ENCODE results near the gene SLC4A5.

SLC4A5 gene

GRCh38 chr2:74269667-74270066 lies 73.5 kb downstream of the SLC4A5 start:
- Histone ChIP-seq H3K36me3 (ENCODE audit: control insufficient read depth, insufficient read depth, low read length) (no peaks in the 10 kb centered on the region), H3K4me1 (no peaks in the 10 kb centered on the region), H3K27ac (no peak overlapping the region), H3K9me3 (ENCODE audit: control insufficient read depth, low read length) (no peaks in the 10 kb centered on the region), H3K4me2 (ENCODE audit: low read length) (no peak overlapping the region), H3K27me3 (ENCODE audit: control insufficient read depth, insufficient read depth, low read length) (no peaks in the 10 kb centered on the region), H3K79me2 (peaks cover 2% of the 10 kb centered on the region), H3K4me3 (ENCODE audit: low read depth, low read length) (no peak overlapping the region), H3K9ac (no peak overlapping the region), H2AFZ (no peak overlapping the region)
- TF ChIP-seq, protein P1, sequence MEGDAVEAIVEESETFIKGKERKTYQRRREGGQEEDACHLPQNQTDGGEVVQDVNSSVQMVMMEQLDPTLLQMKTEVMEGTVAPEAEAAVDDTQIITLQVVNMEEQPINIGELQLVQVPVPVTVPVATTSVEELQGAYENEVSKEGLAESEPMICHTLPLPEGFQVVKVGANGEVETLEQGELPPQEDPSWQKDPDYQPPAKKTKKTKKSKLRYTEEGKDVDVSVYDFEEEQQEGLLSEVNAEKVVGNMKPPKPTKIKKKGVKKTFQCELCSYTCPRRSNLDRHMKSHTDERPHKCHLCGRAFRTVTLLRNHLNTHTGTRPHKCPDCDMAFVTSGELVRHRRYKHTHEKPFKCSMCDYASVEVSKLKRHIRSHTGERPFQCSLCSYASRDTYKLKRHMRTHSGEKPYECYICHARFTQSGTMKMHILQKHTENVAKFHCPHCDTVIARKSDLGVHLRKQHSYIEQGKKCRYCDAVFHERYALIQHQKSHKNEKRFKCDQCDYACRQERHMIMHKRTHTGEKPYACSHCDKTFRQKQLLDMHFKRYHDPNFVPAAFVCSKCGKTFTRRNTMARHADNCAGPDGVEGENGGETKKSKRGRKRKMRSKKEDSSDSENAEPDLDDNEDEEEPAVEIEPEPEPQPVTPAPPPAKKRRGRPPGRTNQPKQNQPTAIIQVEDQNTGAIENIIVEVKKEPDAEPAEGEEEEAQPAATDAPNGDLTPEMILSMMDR (IDR thresholded peaks at IDR 0.05) = no peak

DNA sequence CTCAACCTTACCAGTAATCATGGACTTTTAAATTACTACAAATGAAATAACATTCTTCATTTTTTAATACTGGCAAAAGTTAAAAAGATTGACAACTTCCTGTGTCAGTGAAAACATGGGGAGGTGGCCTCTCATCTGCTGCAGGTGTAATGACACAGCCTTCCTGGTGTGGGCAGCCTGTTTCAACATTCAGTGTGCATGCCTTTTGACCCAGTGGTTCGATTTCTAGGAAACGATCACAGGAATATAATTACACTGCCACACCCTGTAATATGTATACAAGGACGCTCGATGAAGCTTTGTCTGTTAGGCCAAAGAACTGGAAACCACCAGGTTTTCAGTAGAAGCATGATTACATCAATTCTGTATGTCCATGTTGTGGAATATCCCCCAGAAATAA lies 76.1 kb downstream of the SLC4A5 start:
- H3K4me1 ChIP-seq = no peaks in the 10 kb centered on the region
- H3K4me2 ChIP-seq (ENCODE audit: low read length) = no peak overlapping the region
- H3K79me2 ChIP-seq = peaks cover 2% of the 10 kb centered on the region
- no peak overlapping the region for H3K9ac ChIP-seq
- no peaks in the 10 kb centered on the region for H3K9me3 ChIP-seq (ENCODE audit: control insufficient read depth, low read length)
- peak overlapping the region; percentile 1 for H2AFZ ChIP-seq
- H3K27ac ChIP-seq = no peak overlapping the region
- no peaks in the 10 kb centered on the region for H3K27me3 ChIP-seq (ENCODE audit: control insufficient read depth, insufficient read depth, low read length)
- H3K4me3 ChIP-seq (ENCODE audit: low read depth, low read length) = no peak overlapping the region
- no peaks in the 10 kb centered on the region for H3K36me3 ChIP-seq (ENCODE audit: control insufficient read depth, insufficient read depth, low read length)
- TF ChIP-seq, protein P1 (IDR thresholded peaks at IDR 0.05) = peak; percentile 73

GRCh38 chr2:74264281-74264680 lies 78.9 kb downstream of the SLC4A5 start:
- Histone ChIP-seq H3K4me3 (ENCODE audit: low read depth, low read length) (no peak overlapping the region), H3K27ac (no peak overlapping the region), H3K36me3 (ENCODE audit: control insufficient read depth, insufficient read depth, low read length) (no peaks in the 10 kb centered on the region), H3K4me2 (ENCODE audit: low read length) (no peak overlapping the region), H3K79me2 (peaks cover 2% of the 10 kb centered on the region), H3K4me1 (no peaks in the 10 kb centered on the region), H3K9ac (no peak overlapping the region), H3K27me3 (ENCODE audit: control insufficient read depth, insufficient read depth, low read length) (no peaks in the 10 kb centered on the region), H3K9me3 (ENCODE audit: control insufficient read depth, low read length) (no peaks in the 10 kb centered on the region), H2AFZ (no peak overlapping the region)
- TF ChIP-seq, protein P1 (IDR thresholded peaks at IDR 0.05) = no peak

DNA sequence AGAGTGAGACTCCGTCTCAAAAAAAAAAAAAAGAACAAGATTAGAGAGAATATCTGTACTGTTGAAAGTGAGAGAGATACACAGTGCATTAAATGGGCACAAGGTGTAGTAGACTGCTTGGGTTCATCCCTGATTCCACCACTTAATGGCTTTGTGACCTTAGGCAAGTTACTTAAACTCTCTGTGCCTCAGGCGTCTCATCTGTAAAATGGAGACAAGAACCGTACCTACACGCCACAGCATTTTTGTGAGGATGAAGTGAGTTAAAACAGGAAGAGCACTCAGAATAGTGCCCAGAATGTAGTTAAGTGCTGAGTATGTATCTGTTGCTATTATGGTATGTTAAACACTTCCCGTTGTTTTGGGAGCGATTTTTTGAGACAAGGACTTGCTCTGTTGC lies 80.5 kb downstream of the SLC4A5 start:
- Histone ChIP-seq H3K4me1 (no peaks in the 10 kb centered on the region), H3K4me2 (ENCODE audit: low read length) (no peak overlapping the region), H2AFZ (no peak overlapping the region), H3K27me3 (ENCODE audit: control insufficient read depth, insufficient read depth, low read length) (no peaks in the 10 kb centered on the region), H3K36me3 (ENCODE audit: control insufficient read depth, insufficient read depth, low read length) (no peaks in the 10 kb centered on the region), H3K9ac (no peak overlapping the region), H3K9me3 (ENCODE audit: control insufficient read depth, low read length) (no peaks in the 10 kb centered on the region), H3K27ac (no peak overlapping the region), H3K4me3 (ENCODE audit: low read depth, low read length) (no peak overlapping the region), H3K79me2 (peaks cover 2% of the 10 kb centered on the region)
- TF ChIP-seq, protein P1 (IDR thresholded peaks at IDR 0.05) = no peak

DNA sequence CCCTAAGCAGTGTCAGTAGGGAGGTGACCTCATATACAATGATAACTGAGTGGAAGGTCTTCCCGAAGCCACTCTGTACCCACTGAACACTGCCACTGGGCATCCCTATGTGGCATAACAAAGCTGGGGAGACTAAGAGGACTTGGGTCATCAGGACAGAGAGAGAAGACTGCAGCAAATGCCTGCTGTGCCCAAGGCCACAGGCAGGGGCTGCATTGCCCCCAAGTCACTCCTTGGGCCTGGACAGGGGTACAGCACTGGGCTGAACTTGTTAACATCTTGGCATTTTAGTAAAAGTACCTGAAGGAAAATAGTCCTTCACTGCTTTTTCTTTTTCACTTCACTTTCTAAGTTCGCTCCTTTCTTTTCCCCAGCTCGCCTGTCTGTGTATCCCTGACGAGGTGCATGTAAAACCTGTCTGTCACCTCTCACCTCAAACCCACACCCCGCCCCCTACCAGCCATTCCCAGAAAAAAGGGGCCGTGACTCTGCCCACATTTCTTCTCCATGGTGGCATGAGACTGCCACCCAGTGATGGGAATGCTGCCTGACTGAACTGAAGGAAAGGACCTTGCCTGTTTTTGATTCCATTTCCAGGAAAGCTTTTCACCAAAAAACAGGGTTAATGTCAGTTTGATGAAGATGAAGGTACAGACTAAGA lies 81.9 kb downstream of the SLC4A5 start:
- no peak overlapping the region for H3K27ac ChIP-seq

More for the DNA sequence above, 81.9 kb downstream of the SLC4A5 start:
- Histone ChIP-seq H3K79me2 (peaks cover under 1% of the 10 kb centered on the region), H3K4me3 (ENCODE audit: low read depth, low read length) (no peak overlapping the region), H2AFZ (no peak overlapping the region), H3K9ac (no peak overlapping the region), H3K36me3 (ENCODE audit: control insufficient read depth, insufficient read depth, low read length) (no peaks in the 10 kb centered on the region), H3K9me3 (ENCODE audit: control insufficient read depth, low read length) (no peaks in the 10 kb centered on the region), H3K4me2 (ENCODE audit: low read length) (no peak overlapping the region), H3K4me1 (no peaks in the 10 kb centered on the region), H3K27me3 (ENCODE audit: control insufficient read depth, insufficient read depth, low read length) (no peaks in the 10 kb centered on the region)
- TF ChIP-seq, protein P1 (IDR thresholded peaks at IDR 0.05) = peak; percentile 23
